Spleen (tissue), 11 donors: ENCODE results near the gene NOPCHAP1. TPM values are rescaled to one million over a fixed set of nuclear protein-coding genes. Genes with fewer than 3 reads are reported as not detected.

ENCODE experiments used
- DNase-seq: peaks from one replicate; pipeline ENCODE4 v3.0.0-alpha.2; 2020
- H3K27ac ChIP-seq, 8 donors: fragments of 200-600 bp; sonication (generic) in 7 of 8; 1 replicate in 4 of 8; 2 replicates in 4 of 8; pipeline versions ENCODE4 v1.5.0 to v1.8.0; 2016 to 2021; ENCODE audit warnings: inconsistent platforms in 4 of 8, mild to moderate bottlenecking in 4 of 8, moderate library complexity in 1 of 8
- H3K27me3 ChIP-seq, 7 donors: fragments of 200-600 bp; sonication (generic) in 6 of 7; replicated peaks in 1 of 7; 1 replicate in 4 of 7; 2 replicates in 3 of 7; pipeline versions ENCODE4 v1.5.0 to v1.8.0; 2016 to 2021; ENCODE audit warnings: inconsistent platforms in 3 of 7, mild to moderate bottlenecking in 1 of 7
- H3K36me3 ChIP-seq, 6 donors: fragments of 200-600 bp; sonication (generic) in 5 of 6; 1 replicate in 4 of 6; 2 replicates in 2 of 6; pipeline versions ENCODE4 v1.5.0 to v1.8.0; 2016 to 2021; ENCODE audit warnings: inconsistent platforms in 2 of 6
- H3K4me1 ChIP-seq, 6 donors: fragments of 200-600 bp; sonication (generic) in 5 of 6; 1 replicate in 3 of 6; 2 replicates in 3 of 6; pipeline versions ENCODE4 v1.5.0 to v1.8.0; 2016 to 2021; ENCODE audit warnings: inconsistent platforms in 3 of 6
- H3K4me3 ChIP-seq, 8 donors: fragments of 200-600 bp; sonication (generic) in 7 of 8; 1 replicate in 4 of 8; 2 replicates in 4 of 8; pipeline versions ENCODE4 v1.5.0 to v1.8.0; 2016 to 2021; ENCODE audit warnings: inconsistent platforms in 4 of 8, mild to moderate bottlenecking in 4 of 8, moderate library complexity in 2 of 8
- H3K9me3 ChIP-seq, 8 donors: fragments of 200-600 bp; sonication (generic) in 7 of 8; 1 replicate in 4 of 8; 2 replicates in 4 of 8; pipeline versions ENCODE4 v1.5.0 to v1.8.0; 2016 to 2021; ENCODE audit warnings: inconsistent platforms in 4 of 8
- POLR2A ChIP-seq, 3 donors: fragments of 450-650 bp; IDR thresholded peaks; one replicate each; pipeline ENCODE4 v1.5.1; 2017; ENCODE audit warnings: antibody characterized with exemption in 3 of 3, mild to moderate bottlenecking in 1 of 3
- POLR2AphosphoS5 ChIP-seq, 3 donors: sonication (generic); formaldehyde crosslinking; IDR thresholded peaks; one replicate each; pipeline ENCODE4 v1.5.1; 2017; ENCODE audit warnings: antibody characterized with exemption in 3 of 3
- WGBS, 5 donors: extraction: QIAGEN DNeasy Blood & Tissue Kit in 3 of 5; methylation state at CpG; one replicate each; pipeline versions ENCODE4 v1.1.5 to v1.1.7; 2013 to 2018; 5-methylcytosine and 5-hydroxymethylcytosine counted together
- intact Hi-C: fragments of 100-400 bp; cut with DNase I; formaldehyde crosslinking; loops from one replicate; pipeline ENCODE4 v1.15.0; 2023; ENCODE audit warnings: low total_unique reads
- polyA plus RNA-seq, 3 donors: library from polyadenylated mRNA; stranded (reverse); fragments of 200-250 nt; gene quantifications; one replicate each; pipeline ENCODE4 v1.2.1, GENCODE V29; 2013
- total RNA-seq, 7 donors: library from RNA; depleted of rRNA in 3 of 7; stranded (reverse); fragments of >200 nt in 3 of 7; fragmentation: NEBNext Ultra II Directional in 4 of 7; extraction: Animal tissue kit (Norgen Biotek cat#: 25700) in 4 of 7; gene quantifications; one replicate each; pipeline versions ENCODE4 v1.1.0 to v1.2.1, GENCODE V29; 2016 to 2021
- TF ChIP-seq, protein P1 (sequence below), 11 experiments: fragments of 200-600 bp in 7 of 11; fragments of 450-650 bp in 4 of 11; sonication (generic) in 4 of 11; IDR thresholded peaks in 8 of 11; conservative IDR thresholded peaks in 3 of 11; 1 replicate in 7 of 11; 2 replicates in 4 of 11; pipeline versions ENCODE4 v1.4.0 to v1.8.0; 2016 to 2021; ENCODE audit warnings: antibody characterized with exemption in 11 of 11, inconsistent platforms in 4 of 11, mild to moderate bottlenecking in 1 of 11
- donor health status: healthy with polysubstance abuse.
- donor health status: DM: no; HTN: no; CAD: no; lungs with moderate emphysema.
- donor health status: DM: no; HTN: no; CAD: no.
- donor health status: Bipolar disorder and iron deficiency.
- donor health status: healthy.
- donor health status: DM: no; HTN: no; CAD: no.
- donor health status: DM: yes; HTN: yes; CAD: no.

The NOPCHAP1 gene
- total and polyA plus RNA-seq, 10 donors: 2.5 to 15.1 (median 10.8) TPM

DNA sequence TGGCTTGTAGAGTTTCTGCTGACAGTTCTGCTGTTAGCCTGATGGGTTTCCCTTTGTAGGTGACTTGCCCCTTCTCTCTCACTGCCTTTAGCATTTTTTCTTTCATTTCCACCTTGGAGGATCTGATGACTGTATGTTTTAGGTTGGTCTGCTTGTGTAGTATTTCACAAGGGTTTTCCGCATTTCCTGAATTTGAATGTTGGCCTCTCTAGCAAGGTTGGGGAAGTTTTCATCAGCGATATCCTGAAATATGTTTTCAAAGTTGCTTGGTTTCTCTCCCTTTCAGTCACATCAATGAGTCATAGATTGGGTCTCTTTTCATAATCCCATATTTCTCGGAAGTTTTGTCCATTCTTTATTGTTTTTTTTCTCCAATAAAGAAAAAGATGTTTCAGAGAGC lies 11.4 kb downstream of the NOPCHAP1 start:
- intact Hi-C loops: no loop called here
- whole genome bisulfite sequencing, 5 donors: 72 to 88% (median 81%) methylated on average over 3 of the region's 3 CpGs

DNA sequence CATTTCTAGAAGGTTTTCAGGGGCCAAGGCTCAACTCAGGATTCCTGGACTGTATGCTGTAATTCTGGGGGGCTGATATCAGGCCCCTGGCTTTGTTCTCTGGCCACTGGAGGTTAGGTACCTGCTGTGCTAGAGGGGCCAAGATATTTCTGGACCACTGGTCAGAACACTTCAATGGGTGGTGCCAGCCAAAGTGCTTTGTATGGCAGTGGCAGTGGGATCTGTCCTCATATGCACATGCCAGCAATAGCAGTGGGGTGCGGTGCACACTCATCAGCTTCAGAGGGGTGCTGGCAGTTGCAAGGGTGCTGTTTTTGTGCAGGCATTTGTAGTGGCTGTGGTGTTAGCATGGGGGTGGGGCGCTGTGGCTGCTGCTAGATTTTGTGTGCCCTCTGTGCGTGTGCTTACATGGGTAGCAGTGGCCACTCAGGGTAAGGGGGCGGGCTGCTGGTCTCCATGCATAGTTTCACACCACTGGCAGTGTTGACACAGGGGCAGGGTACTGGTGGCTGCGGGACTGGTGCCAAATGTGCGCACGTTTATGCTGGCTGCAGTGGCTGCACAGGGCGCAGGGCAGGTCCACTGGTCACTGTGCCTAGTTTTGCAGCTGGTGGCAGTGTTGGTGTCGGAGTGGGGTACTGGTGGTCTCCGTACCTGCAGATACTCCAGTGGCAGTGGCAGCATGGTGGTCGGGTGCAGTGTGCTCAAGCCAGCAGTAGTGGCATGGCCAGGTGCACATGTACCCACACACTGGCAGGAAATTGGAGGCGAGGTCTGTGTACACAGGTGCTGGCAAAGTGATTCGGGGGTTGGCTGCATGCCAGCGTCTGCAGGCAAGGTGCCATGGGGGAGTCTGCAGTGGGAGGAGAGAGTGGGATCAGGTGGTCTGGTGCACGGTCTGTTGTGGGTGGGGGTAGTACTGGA lies 12.6 kb downstream of the NOPCHAP1 start:
- Histone ChIP-seq H3K4me3 (no peak overlapping the region), H3K27me3 (no peaks in the 10 kb centered on the region), H3K4me1 (peaks cover 0 to 6% (median 0%) of the 10 kb centered on the region in 6 donors), H3K9me3 (no peaks in the 10 kb centered on the region), H3K27ac (no peak overlapping the region), H3K36me3 (peaks cover 3 to 100% (median 57%) of the 10 kb centered on the region in 6 donors)
- TF ChIP-seq, protein P1, sequence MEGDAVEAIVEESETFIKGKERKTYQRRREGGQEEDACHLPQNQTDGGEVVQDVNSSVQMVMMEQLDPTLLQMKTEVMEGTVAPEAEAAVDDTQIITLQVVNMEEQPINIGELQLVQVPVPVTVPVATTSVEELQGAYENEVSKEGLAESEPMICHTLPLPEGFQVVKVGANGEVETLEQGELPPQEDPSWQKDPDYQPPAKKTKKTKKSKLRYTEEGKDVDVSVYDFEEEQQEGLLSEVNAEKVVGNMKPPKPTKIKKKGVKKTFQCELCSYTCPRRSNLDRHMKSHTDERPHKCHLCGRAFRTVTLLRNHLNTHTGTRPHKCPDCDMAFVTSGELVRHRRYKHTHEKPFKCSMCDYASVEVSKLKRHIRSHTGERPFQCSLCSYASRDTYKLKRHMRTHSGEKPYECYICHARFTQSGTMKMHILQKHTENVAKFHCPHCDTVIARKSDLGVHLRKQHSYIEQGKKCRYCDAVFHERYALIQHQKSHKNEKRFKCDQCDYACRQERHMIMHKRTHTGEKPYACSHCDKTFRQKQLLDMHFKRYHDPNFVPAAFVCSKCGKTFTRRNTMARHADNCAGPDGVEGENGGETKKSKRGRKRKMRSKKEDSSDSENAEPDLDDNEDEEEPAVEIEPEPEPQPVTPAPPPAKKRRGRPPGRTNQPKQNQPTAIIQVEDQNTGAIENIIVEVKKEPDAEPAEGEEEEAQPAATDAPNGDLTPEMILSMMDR (IDR thresholded peaks at IDR 0.05 in 8 of 11, conservative IDR thresholded peaks at IDR 0.05 in 3 of 11): no peak
- no peak for TF ChIP-seq POLR2AphosphoS5 (IDR thresholded peaks at IDR 0.05)
- no peak for TF ChIP-seq POLR2A (IDR thresholded peaks at IDR 0.05)
- intact Hi-C loops: no loop called here
- DNase-seq: no peak
- WGBS, 5 donors: 78 to 92% (median 88%) methylated on average over 14 to 15 of the region's 15 CpGs

More for the DNA sequence above, 11.4 kb downstream of the NOPCHAP1 start:
- Histone ChIP-seq H3K4me3 (no peak overlapping the region), H3K4me1 (peaks cover 0 to 6% (median 0%) of the 10 kb centered on the region in 6 donors), H3K27me3 (no peaks in the 10 kb centered on the region), H3K27ac (no peak overlapping the region), H3K36me3 (peaks cover 3 to 100% (median 56%) of the 10 kb centered on the region in 6 donors), H3K9me3 (no peaks in the 10 kb centered on the region)
- DNase-seq: no peak
- TF ChIP-seq POLR2AphosphoS5 (IDR thresholded peaks at IDR 0.05): no peak
- no peak for TF ChIP-seq POLR2A (IDR thresholded peaks at IDR 0.05)
- TF ChIP-seq, protein P1 (IDR thresholded peaks at IDR 0.05 in 8 of 11, conservative IDR thresholded peaks at IDR 0.05 in 3 of 11): no peak

GRCh38 chr12:104999347-104999685 lies 13.2 kb downstream of the NOPCHAP1 start:
- Histone ChIP-seq H3K9me3 (no peaks in the 10 kb centered on the region), H3K27ac (no peak overlapping the region), H3K4me3 (no peak overlapping the region), H3K4me1 (peaks cover 0 to 6% (median 0%) of the 10 kb centered on the region in 6 donors), H3K36me3 (peaks cover 3 to 100% (median 55%) of the 10 kb centered on the region in 6 donors), H3K27me3 (no peaks in the 10 kb centered on the region)
- 72 to 98% (median 82%) methylated on average over 3 to 7 of the region's 7 CpGs for WGBS, 5 donors
- DNase-seq: no peak
- intact Hi-C loops: no loop called here
- TF ChIP-seq POLR2A (IDR thresholded peaks at IDR 0.05) (no peak), POLR2AphosphoS5 (IDR thresholded peaks at IDR 0.05) (no peak)
- TF ChIP-seq, protein P1 (IDR thresholded peaks at IDR 0.05 in 8 of 11, conservative IDR thresholded peaks at IDR 0.05 in 3 of 11): no peak

GRCh38 chr12:105001476-105001875 lies 15.4 kb downstream of the NOPCHAP1 start:
- no peak overlapping the region for H3K27ac ChIP-seq
- no peak for DNase-seq
- peaks cover 0 to 6% (median 0%) of the 10 kb centered on the region in 6 donors for H3K4me1 ChIP-seq
- TF ChIP-seq, protein P1 (IDR thresholded peaks at IDR 0.05 in 8 of 11, conservative IDR thresholded peaks at IDR 0.05 in 3 of 11): no peak
- TF ChIP-seq POLR2A (IDR thresholded peaks at IDR 0.05) (no peak), POLR2AphosphoS5 (IDR thresholded peaks at IDR 0.05) (no peak)
- no peaks in the 10 kb centered on the region for H3K27me3 ChIP-seq
- no peak overlapping the region for H3K4me3 ChIP-seq
- intact Hi-C loops: no loop called here
- peaks cover 3 to 97% (median 46%) of the 10 kb centered on the region in 6 donors for H3K36me3 ChIP-seq
- no peaks in the 10 kb centered on the region for H3K9me3 ChIP-seq
